CMK (cell line): ENCODE data around the gene TELO2.

ENCODE experiments used
- DNase-seq: peaks from one replicate; pipeline ENCODE4 v3.0.0-alpha.2; 2010; ENCODE audit warnings: low read depth

TELO2 gene

DNA sequence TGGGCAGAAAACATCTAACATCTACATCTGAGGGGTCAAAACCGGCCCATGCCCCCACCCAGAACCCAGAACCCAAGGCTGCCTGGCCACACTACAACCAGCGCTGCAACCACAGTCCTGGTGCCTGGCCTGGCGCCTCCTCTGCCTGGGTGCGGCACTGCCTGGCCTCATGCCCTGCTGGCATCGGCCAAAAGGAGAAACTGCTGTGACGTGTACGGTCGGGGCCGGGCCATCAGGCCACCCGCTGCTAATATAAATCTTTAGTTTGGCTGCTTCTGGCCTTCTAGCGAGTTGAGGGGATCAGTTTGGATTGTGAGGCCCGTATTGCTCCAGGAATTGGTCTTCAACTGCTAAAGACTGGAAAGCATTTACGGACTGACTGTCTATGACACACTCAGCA, 63.1 kb downstream of the TELO2 start:
- no peak for DNase-seq

DNA sequence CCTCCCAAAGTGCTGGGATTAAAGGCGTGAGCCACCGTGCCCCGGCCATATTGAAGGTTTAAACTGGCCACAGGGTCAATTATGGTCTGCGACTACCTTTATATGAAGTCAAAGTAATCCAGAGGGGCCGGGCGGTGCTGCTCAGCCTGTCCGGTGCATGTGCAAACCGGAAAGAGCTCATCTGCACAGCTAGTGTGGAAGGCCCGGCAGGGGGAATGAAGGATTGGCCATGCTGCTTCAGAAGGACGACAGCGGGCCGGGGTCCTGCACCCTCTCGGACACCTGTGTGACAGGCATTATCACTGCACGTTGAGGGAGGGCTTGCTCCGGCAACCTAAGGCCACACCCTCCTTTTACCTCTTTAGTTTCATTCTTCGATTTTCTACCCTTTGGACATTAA, 63.9 kb downstream of the TELO2 start:
- DNase-seq = no peak

DNA sequence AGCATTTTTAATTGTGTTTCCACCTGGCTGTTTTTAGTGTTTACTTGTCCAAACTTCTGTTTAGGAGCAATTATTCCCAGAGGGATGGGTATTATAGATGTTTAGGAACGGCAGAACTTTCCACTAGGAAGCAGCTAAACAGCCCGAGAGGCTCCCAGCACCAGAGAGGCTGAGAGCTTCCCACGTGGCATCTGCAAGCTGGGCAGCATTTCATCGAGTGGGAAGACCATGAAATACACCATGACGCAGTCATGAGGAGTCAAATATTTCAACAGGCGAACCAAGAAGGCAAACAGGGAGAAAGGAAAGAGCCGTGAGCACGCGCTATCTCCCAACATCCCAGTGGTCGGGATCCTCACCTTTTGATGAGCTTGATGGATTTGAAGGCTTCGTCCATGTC, 64.4 kb downstream of the TELO2 start:
- no peak for DNase-seq

DNA sequence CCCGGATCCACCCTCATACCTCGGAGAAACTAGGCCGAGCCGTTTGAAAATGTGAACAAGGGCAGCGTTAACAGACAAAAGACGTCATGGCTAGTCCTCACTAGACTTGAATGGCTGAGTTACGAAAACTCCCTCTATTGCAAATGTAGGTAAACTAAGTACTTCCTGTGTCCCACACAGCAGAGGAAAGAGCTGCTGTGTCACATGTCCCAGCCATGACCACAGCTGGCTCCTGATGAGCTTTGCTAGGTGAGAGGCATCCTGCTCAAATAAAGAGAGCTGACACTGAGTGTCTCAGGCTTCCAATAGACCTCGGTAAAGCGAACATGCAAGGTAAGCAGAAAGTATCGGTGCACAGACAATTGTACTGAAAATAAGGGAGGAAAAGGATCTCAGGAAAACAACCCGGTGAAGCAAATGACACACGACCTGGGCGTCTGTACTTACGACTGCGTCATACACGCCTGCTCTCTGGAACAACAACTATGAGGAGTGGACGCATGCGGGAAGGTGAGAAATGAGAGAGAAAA, 66.4 kb downstream of the TELO2 start:
- no peak for DNase-seq
